GM19468 (cell line): ENCODE data around the gene SLC9A9.

Experiments used
- ATAC-seq: cut with Tn5 transposase; IDR thresholded peaks from one replicate; pipeline ENCODE4 v1.9.1; 2021; ENCODE audit warnings: mild to moderate bottlenecking, moderate library complexity, moderate number of reproducible peaks; ENCODE audit not compliant: unreplicated experiment; ENCODE audit errors: extremely low read depth

SLC9A9 gene

GRCh38 chr3:143771258-143771657, 77.0 kb downstream of the SLC9A9 start:
- no peak for ATAC-seq

- ATAC-seq = no peak
Observed at GRCh38 chr3:143770391-143770790, 77.9 kb downstream of the SLC9A9 start.

GRCh38 chr3:143769616-143770015, 78.7 kb downstream of the SLC9A9 start:
- ATAC-seq = no peak

- no peak for ATAC-seq
Observed at GRCh38 chr3:143764840-143765239, 83.4 kb downstream of the SLC9A9 start.

- ATAC-seq = no peak
Observed at GRCh38 chr3:143763564-143764162, 84.6 kb downstream of the SLC9A9 start.

DNA sequence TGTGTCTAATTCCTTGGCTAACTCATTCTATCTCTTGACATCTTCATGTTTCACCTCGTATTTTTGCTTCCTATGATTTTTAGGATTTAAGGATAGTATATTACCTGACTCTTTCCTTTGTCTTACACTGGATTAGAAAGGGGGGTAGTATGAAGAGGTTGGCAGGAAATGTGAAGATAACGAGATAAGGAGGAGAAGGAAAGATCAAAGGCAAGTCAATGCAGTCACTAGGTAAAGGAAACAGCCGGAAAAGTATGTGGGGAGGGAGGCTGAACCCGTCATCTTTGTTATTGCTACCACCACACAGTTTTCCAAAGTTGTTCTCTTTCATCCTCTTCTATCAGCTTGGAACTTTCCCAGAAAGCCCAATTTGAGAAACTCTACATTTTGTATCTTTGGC, 90.6 kb downstream of the SLC9A9 start:
- no peak for ATAC-seq

- ATAC-seq = no peak
Observed at GRCh38 chr3:143755978-143756377, 92.3 kb downstream of the SLC9A9 start.

DNA sequence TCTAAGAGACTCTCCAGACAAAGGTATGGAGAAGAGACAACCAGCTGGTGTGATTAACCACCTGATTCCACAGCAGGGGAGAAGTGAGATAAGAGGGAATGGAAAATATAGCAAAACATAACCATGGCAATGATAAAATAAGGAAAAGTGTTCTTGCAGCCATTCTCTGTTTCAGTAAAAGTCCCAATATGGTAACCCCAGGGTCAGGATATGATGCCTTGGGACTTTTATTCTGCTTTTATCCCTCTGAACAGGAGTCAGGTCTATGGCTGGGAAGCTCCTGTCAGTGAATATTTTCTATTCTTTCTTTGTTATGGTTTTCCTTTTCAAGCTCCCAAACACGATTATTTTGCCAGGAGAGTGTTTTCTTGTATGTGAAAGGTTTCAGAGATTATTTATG, 94.2 kb downstream of the SLC9A9 start:
- no peak for ATAC-seq

- no peak for ATAC-seq
Observed at GRCh38 chr3:143753456-143753855, 94.8 kb downstream of the SLC9A9 start.

GRCh38 chr3:143753006-143753405, 95.3 kb downstream of the SLC9A9 start:
- no peak for ATAC-seq

GRCh38 chr3:143751643-143752178, 96.6 kb downstream of the SLC9A9 start:
- ATAC-seq = peak; percentile 27

DNA sequence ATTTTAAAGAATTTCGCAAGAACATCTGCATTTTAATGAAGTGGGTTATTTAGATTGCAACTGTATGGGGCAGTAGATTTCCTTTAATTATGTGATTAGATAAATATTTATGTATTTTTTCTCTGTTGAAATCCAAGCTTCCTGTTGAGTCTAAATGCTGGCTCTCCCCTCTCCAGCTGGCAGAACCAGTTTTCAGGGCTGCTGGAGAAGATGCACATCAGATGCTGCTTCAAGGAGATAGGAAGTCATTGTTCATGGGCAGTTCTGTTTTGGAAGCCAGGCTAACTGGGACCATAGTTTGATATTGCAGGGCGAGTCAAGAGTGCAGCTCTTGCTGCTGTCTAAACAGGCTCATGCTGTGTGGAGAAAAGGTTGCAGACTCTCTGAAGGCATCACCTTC, 97.4 kb downstream of the SLC9A9 start:
- ATAC-seq = no peak

DNA sequence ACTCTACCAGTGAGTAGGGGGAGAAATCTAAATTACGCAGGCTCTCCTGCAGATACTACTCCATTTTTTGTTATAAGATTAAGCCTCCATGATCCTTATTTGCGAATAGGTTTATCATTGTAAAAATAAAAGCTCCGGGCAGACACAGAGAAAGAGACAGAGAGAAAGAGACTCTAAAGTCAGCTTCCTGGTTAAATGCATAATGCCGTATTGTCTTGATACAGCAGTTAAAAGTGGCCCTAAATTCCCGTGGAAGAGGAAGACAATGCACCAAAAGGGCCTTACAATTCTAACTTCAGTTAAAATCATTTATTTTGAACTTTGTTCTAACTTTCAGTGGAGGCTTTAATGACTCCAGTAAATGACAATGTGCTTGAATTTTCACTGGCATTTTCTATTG, 98.3 kb downstream of the SLC9A9 start:
- ATAC-seq = no peak

DNA sequence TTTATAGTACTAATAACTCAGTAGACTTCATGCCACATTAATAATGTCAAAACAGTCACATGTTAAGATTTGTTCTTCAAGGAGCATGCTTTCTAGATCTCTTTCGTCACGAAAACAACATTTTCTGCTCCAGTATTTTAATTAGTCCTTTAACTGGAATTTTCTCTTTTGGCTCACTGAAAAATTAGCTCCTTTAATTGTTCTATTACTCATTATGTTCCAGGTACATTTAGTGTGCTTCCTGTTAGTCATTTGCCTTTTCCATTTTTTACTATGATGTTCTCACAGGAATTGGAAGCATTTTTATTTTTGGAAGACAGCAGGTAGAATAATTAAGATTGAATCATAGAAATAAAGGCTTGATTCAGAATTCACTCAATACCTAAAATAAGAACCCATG, 111.2 kb downstream of the SLC9A9 start:
- ATAC-seq = no peak

- ATAC-seq = no peak
Observed at GRCh38 chr3:143736205-143736997, 111.9 kb downstream of the SLC9A9 start.

DNA sequence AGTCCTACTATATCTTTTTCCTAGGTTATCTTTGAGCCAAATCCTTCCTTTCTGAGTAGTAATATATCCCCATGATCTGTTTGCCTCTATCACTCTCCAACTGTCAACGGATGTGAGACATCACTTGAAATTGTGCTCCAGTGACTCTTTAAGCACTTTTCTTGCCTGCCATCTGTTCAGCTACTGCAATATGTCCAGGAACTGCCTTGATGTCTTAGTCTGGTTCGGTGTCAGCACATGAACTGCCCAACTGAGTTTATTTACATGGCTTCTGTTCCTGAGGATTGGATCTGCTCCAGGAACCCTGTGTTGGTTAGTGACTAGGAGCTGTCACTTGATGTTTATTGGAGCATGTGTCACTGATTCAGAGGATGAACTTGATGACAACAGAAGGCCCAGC, 116.5 kb downstream of the SLC9A9 start:
- ATAC-seq = no peak

GRCh38 chr3:143731320-143731719, 116.9 kb downstream of the SLC9A9 start:
- no peak for ATAC-seq

- no peak for ATAC-seq
Observed at GRCh38 chr3:143727391-143727790, 120.9 kb downstream of the SLC9A9 start.

GRCh38 chr3:143726727-143727126, 121.5 kb downstream of the SLC9A9 start:
- ATAC-seq = no peak

DNA sequence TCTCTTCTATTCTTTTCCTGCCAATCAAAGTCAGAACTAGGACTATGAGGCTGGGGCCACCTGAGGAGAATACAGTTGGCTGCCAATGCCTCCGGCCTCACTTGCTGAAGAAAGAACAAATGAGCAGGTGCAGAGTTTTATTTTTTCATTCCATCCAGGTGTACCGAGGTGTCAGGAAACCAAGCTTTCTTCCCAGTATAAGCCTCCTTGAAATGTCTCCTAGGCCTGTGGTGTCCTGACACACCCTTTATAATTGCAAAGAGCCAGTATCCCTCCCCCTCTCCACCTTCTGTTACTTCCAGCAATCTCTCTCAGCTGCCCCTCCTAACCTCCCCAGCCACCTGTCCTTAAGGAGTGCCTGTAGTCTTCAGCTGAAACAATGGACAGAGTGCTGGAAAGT, 127.9 kb downstream of the SLC9A9 start:
- no peak for ATAC-seq

DNA sequence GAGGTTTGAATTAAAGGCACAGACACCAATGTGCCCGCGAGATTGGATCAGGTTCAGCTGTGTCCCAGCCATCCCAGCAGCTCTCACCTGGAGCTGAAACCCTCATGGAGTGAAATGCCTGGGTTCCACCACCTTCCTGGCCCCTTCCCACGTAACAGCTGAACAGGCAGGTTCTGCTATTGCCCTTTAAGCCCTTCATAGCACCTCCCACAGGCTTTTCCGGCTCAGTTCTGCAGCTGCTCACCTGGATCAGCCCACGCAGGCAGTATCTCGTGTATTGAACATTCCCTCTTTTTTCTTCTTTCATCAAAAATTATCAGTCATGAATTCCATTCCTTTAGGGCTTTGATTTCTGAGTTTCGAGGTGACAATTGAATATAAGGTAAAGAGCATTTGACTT, 129.8 kb downstream of the SLC9A9 start:
- ATAC-seq = no peak

GRCh38 chr3:143716731-143717130, 131.5 kb downstream of the SLC9A9 start:
- ATAC-seq = no peak
